Activated CD4-positive, alpha-beta T cell treated with anti-CD3 and anti-CD28 coated beads, Interleukin-2, amount 10 ng/mL, durations not matched to agents 24 days and 14 days (primary cell): ENCODE results near the gene NEO1. TPM values are rescaled to one million over a fixed set of nuclear protein-coding genes. Genes with fewer than 3 reads are reported as not detected.

Source experiments
- DNase-seq: peaks from one replicate; pipeline ENCODE4 v3.0.0; 2022
- H3K27ac Mint-ChIP-seq: one replicate; pipeline ENCODE4 v1.8.0; 2022; ENCODE audit warnings: mild to moderate bottlenecking, mixed read lengths
- H3K27me3 Mint-ChIP-seq: one replicate; pipeline ENCODE4 v1.8.0; 2022; ENCODE audit warnings: mixed read lengths
- H3K36me3 Mint-ChIP-seq: one replicate; pipeline ENCODE4 v1.8.0; 2022; ENCODE audit warnings: low read depth, mild to moderate bottlenecking, mixed read lengths
- H3K4me1 Mint-ChIP-seq: one replicate; pipeline ENCODE4 v1.8.0; 2021; ENCODE audit warnings: mixed read lengths
- H3K4me3 Mint-ChIP-seq: one replicate; pipeline ENCODE4 v1.8.0; 2022; ENCODE audit warnings: mild to moderate bottlenecking, moderate library complexity, mixed read lengths
- H3K9me3 Mint-ChIP-seq: one replicate; pipeline ENCODE4 v1.8.0; 2021; ENCODE audit warnings: mixed read lengths
- intact Hi-C: fragments of 100-400 bp; cut with micrococcal nuclease; formaldehyde crosslinking; loops from one replicate; pipeline ENCODE4 v1.15.1; 2023
- total RNA-seq: library from RNA; stranded (reverse); gene quantifications from 2 replicates; pipeline ENCODE4 v1.2.3, GENCODE V29; 2022

Gene NEO1
- total RNA-seq, 1 donor from 2014 or later = 5.8 TPM

DNA sequence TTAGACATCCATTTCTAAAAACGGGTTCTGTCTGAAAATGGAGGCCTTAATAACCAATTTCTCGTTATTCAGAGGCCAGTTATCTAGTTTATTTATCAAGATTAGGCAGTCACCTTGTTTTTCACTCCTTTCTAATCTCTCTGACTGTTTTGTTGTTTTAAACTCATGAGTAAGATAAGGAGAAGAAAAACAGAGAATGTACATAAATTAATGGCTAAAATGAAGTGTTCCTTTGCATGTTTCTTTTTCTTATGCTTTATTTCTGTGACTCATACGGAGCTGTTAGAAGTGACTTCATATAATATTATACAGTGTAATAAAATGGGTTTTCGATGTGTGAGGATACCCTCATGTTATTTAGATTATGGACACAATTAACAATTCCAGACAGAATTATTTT is 22.0 kb downstream of the NEO1 start:
- Mint-ChIP-seq H3K9me3 (no peaks in the 10 kb centered on the region), H3K27ac (no peak overlapping the region), H3K4me1 (no peaks in the 10 kb centered on the region), H3K36me3 (no peaks in the 10 kb centered on the region), H3K4me3 (no peak overlapping the region), H3K27me3 (peaks cover 2% of the 10 kb centered on the region)
- intact Hi-C loops = no loop called here
- DNase-seq = no peak

DNA sequence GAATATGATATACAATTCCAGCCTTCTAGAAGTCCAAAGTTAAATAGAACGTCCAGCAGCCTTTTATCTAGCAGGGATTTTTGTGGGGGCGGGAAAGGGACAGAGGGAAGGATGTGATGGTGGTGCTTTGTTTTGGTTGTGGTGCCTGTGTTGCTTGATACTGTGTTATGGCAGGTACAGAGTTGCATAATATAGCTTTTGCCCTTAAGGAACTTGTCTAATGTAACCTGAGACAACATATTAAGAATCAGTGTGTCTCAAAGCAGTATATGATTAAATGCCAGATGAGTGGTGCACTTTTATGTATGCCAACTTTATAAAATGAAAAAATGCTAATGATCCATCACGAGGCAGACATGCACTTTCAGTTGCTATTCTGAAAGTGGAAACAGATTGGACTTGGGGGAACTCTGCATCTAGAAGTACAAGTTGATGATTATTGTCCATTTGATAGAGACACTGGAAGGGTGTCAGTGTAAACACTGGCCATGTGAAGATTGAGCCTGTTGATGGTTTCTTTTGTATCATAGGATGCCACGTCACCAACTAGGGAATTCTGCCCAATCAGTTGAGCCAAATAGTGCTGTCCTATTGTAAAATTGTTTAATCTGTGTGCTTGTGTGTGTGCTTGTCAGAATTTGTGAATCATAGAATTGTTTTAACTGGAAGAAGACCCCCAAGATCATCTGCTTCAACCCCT is 23.0 kb downstream of the NEO1 start:
- no peaks in the 10 kb centered on the region for H3K36me3 Mint-ChIP-seq
- peaks cover 2% of the 10 kb centered on the region for H3K27me3 Mint-ChIP-seq
- H3K9me3 Mint-ChIP-seq = no peaks in the 10 kb centered on the region
- intact Hi-C loops = no loop called here
- H3K4me3 Mint-ChIP-seq = no peak overlapping the region
- no peak overlapping the region for H3K27ac Mint-ChIP-seq
- DNase-seq = no peak
- H3K4me1 Mint-ChIP-seq = no peaks in the 10 kb centered on the region

DNA sequence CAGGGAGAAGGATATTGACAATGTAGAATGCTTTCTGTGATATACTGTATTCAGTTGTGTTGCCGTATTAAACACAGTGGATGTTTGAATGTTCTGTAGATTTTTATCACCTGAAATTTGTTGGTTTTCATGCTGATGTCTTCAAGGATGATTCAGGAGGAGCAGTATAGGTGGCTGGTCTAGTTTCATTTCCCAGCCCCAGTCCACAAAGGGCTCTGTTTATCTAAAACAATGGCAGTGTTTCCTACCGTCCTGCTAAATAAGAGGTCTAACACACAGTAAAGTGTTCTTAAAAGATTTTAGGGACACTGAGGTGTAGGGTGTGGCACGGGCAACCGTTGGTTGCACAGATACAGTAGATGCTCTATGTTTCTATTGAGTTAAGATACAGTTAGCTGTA is 26.0 kb downstream of the NEO1 start:
- H3K27me3 Mint-ChIP-seq = peaks cover 4% of the 10 kb centered on the region
- intact Hi-C loops = no loop called here

DNA sequence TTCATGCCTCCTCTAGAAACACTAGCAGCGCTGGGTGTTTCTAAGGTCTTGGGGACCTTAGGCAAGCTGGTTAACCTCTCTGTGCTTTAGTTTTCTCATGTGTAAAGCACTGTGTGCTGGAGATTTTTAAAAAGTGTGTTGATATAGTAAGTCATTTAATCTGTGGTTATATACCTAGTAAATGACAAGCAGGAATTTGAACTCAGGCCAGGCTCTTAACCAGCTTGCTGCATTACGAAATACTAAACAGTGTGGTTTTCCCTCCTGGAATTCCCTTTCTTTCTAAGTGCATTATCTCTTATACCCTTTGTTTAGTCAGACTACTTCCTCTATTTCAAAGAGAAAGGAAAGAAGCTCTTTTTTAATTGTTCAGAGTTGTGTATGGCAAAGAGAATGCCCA is 26.5 kb downstream of the NEO1 start:
- Mint-ChIP-seq H3K27me3 (peaks cover 4% of the 10 kb centered on the region), H3K4me3 (no peak overlapping the region), H3K27ac (no peak overlapping the region), H3K9me3 (no peaks in the 10 kb centered on the region), H3K4me1 (no peaks in the 10 kb centered on the region), H3K36me3 (no peaks in the 10 kb centered on the region)
- no peak for DNase-seq
- intact Hi-C loops = no loop called here

More for the DNA sequence above, 26.0 kb downstream of the NEO1 start:
- no peak for DNase-seq
- no peak overlapping the region for H3K27ac Mint-ChIP-seq
- no peaks in the 10 kb centered on the region for H3K36me3 Mint-ChIP-seq
- H3K4me1 Mint-ChIP-seq = no peaks in the 10 kb centered on the region
- H3K4me3 Mint-ChIP-seq = no peak overlapping the region
- no peaks in the 10 kb centered on the region for H3K9me3 Mint-ChIP-seq

DNA sequence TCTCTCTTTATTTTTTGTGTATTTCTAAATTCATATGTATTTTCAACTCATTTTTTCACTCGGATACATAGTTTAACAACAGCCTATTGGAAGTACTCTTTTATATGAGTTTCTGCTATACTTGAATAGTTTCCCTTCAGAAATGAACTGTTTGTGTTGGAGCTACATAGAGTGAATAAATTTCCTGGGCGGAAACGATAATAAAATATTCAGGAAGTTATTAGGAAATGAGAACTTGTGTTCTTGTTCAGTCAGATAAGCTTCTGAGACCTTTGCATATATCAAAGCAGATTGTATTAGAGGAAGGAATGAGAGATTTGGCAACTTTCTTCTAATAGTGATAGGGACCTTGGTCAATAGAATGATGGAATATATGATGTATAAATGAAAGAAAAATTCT is 27.3 kb downstream of the NEO1 start:
- Mint-ChIP-seq H3K36me3 (no peaks in the 10 kb centered on the region), H3K4me3 (no peak overlapping the region), H3K9me3 (no peaks in the 10 kb centered on the region), H3K27me3 (peaks cover 4% of the 10 kb centered on the region), H3K27ac (no peak overlapping the region), H3K4me1 (no peaks in the 10 kb centered on the region)
- DNase-seq = no peak
- intact Hi-C loops = no loop called here

DNA sequence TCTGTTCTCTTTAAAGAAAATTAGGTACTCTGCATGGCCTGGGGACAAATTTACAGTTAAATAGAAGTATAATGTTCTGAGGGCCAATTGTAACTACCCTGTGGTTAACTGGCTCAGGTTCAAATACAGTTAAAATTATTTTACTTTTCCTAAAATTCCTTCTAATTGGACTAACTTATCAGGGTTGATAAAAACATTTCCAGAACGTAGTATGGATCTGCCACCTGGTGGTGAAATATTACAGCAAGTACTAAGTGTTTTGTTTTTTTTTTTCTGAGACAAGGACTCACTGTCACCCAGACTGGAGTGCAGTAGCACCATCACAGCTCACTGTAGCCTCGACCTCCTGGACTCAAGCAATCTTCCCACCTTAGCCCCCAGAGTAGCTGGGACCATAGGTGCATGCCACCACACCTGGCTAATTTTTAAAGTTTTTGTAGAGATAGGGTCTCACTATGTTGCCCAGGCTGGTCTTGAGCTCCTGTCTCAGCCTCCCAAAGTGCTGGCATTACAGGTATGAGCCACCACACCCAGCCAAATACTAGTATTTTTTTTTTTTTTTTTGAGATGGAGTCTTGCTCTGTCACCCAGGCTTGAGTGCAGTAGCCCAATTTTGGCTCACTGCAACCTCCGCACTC is 29.2 kb downstream of the NEO1 start:
- peak; percentile 69 for DNase-seq
- Mint-ChIP-seq H3K4me3 (no peak overlapping the region), H3K27me3 (peaks cover 4% of the 10 kb centered on the region), H3K9me3 (no peaks in the 10 kb centered on the region), H3K27ac (no peak overlapping the region), H3K36me3 (no peaks in the 10 kb centered on the region), H3K4me1 (no peaks in the 10 kb centered on the region)
- intact Hi-C loops = loop anchor here (1.0 kb wide), 2 partner anchors 297 to 359 kb away; no protein-coding TSS in a partner anchor

DNA sequence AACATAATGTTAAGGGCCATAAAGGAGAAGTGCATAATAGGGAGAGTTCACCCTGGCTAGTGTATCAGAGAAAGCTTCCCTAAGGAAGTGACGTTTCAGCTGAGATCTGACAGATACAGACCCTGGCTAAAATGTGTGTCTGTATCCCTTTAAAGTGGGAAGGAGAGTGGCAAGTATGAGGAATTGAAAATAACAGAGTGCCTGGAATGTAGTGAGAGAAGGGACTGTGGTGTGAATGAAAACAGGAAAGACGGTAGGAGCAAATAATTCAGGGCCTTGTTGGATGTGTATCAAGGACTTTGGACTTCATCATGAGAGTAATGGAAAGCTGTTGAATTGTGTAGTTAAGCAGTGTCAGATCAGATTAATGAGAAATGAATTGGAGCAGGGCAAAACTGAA is 30.5 kb downstream of the NEO1 start:
- Mint-ChIP-seq H3K9me3 (no peaks in the 10 kb centered on the region), H3K27ac (no peak overlapping the region), H3K4me1 (peaks cover 2% of the 10 kb centered on the region), H3K4me3 (no peak overlapping the region), H3K27me3 (peaks cover 9% of the 10 kb centered on the region), H3K36me3 (no peaks in the 10 kb centered on the region)
- intact Hi-C loops = no loop called here
- no peak for DNase-seq

DNA sequence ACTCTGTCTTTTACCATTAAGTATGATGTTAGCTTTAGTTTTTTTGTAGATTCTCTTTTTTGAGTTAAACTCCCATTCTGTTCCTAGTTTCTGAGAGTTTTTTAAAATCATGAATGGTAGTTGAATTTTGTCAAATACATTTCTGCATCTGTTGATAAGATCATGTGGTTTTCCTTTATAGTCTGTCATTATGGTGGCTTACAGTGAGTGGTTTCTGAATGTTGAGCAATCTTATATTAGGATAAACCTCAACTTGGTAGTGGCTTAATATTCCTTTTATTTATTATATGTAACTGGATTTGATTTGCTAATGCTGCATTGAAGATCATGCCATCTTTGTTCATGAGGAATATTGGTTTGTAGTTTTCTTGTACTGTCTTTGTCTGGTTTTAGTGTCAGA is 34.8 kb downstream of the NEO1 start:
- no peaks in the 10 kb centered on the region for H3K36me3 Mint-ChIP-seq
- no peaks in the 10 kb centered on the region for H3K9me3 Mint-ChIP-seq
- H3K27me3 Mint-ChIP-seq = peaks cover 18% of the 10 kb centered on the region
- peaks cover 2% of the 10 kb centered on the region for H3K4me1 Mint-ChIP-seq
- intact Hi-C loops = no loop called here
- no peak overlapping the region for H3K27ac Mint-ChIP-seq
- no peak overlapping the region for H3K4me3 Mint-ChIP-seq
- DNase-seq = no peak

DNA sequence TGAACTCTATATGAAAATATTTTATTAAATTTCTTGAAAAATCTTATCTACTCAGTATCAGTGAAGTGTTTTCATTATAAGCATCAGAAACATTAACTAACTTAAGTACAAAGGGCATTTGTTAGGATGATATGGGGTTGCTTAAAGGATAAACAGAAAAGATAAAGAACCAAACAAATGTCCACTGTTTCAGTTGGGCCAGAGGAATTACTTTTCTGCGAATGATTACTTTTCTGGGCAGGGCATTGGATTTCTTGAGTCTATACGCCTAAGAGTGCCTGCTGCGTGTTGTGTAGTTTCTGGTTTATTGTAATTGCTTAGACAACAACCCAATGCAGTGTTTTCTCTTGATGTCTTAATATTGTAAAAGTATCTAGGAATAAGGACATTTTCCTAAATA is 52.8 kb downstream of the NEO1 start:
- Mint-ChIP-seq H3K36me3 (no peaks in the 10 kb centered on the region), H3K9me3 (no peaks in the 10 kb centered on the region)
- intact Hi-C loops = no loop called here

DNA sequence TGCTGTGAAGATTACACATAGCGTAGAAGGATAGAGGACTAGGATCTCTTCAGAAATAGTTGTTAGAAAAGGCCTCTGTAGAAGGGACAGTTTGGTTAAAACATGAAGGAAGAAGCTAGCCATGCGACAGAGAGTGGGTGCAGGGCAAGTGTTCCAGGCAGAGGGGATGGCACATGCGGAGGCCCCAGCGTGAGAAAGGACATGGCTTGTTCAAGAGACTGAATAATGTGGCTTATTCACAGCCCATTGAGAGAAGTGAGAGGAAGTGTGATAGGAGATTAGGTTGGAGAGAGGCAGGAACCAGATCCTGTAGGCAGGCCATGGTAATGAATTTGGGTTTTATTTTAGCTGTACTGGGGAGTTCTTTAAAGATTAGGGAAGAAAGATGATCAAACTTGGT is 56.4 kb downstream of the NEO1 start:
- Mint-ChIP-seq H3K36me3 (no peaks in the 10 kb centered on the region), H3K4me3 (no peak overlapping the region), H3K9me3 (no peaks in the 10 kb centered on the region), H3K27ac (no peak overlapping the region), H3K27me3 (peaks cover 14% of the 10 kb centered on the region), H3K4me1 (no peaks in the 10 kb centered on the region)
- no peak for DNase-seq
- intact Hi-C loops = no loop called here

More for the DNA sequence above, 52.8 kb downstream of the NEO1 start:
- no peak overlapping the region for H3K27ac Mint-ChIP-seq
- no peak for DNase-seq
- peaks cover 9% of the 10 kb centered on the region for H3K27me3 Mint-ChIP-seq
- no peaks in the 10 kb centered on the region for H3K4me1 Mint-ChIP-seq
- no peak overlapping the region for H3K4me3 Mint-ChIP-seq

DNA sequence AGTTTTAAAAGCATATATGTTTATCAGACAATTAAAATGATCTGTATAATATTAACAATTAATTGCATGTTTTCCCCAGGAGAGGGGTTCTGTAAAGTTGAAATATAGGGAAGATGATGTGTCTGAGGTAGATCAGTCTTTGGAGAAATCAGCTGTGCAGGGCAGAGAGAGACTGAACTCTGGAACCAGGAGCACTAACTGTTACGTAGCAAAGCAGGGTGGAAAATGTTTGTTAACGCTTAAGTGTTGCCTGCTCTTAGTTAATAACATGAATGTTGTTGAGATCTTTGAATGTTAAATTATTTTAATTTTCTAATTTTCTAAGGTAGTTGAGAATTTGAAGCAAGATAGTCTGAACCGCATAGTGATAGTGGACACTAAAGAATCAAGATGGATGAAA is 57.5 kb downstream of the NEO1 start:
- Mint-ChIP-seq H3K9me3 (no peaks in the 10 kb centered on the region), H3K4me1 (no peaks in the 10 kb centered on the region), H3K27me3 (peaks cover 13% of the 10 kb centered on the region), H3K36me3 (no peaks in the 10 kb centered on the region), H3K27ac (no peak overlapping the region), H3K4me3 (no peak overlapping the region)
- intact Hi-C loops = no loop called here
- DNase-seq = no peak

DNA sequence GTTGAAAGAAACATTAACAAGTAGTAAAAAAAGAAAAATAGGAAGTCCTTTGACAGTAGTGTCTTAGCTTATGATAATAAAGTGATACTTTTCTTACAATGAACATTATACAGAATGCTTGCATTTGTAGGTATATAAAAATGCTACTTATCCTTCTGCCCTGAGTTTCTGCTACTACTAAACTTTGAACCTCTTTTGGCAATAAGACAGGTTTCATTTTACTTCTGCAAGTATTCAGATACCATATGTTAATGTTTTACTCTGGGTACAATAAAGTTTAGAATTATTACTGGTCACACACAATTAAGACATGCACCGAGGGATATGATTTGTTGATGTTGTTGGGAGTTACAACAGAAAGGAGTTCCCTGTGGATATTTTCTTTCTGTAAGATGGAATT is 57.9 kb downstream of the NEO1 start:
- Mint-ChIP-seq H3K4me3 (no peak overlapping the region), H3K4me1 (no peaks in the 10 kb centered on the region), H3K27me3 (peaks cover 13% of the 10 kb centered on the region), H3K27ac (no peak overlapping the region), H3K36me3 (no peaks in the 10 kb centered on the region), H3K9me3 (no peaks in the 10 kb centered on the region)
- intact Hi-C loops = no loop called here
- no peak for DNase-seq

DNA sequence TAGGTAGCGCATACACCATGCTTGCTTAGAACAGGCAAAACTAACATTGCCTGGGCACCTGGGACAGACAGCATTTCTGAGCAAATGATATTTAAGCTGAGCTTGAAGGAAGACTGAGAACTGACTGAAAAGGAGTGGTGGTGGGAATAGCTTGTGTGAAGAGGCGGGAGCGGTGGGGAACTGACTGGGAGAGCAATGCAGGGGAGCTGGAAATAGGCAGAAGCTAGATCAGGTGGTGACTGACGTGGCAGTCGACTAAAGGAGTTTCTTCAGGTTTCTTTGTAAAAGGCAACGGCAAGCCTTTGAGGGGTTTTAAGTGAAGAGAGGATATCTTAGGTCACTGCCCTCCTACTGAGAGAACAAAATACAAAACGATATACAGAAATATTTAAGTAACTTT is 61.8 kb downstream of the NEO1 start:
- Mint-ChIP-seq H3K4me1 (no peaks in the 10 kb centered on the region), H3K36me3 (no peaks in the 10 kb centered on the region), H3K9me3 (no peaks in the 10 kb centered on the region), H3K27me3 (peaks cover 12% of the 10 kb centered on the region), H3K4me3 (no peak overlapping the region), H3K27ac (no peak overlapping the region)
- DNase-seq = no peak
- intact Hi-C loops = no loop called here

DNA sequence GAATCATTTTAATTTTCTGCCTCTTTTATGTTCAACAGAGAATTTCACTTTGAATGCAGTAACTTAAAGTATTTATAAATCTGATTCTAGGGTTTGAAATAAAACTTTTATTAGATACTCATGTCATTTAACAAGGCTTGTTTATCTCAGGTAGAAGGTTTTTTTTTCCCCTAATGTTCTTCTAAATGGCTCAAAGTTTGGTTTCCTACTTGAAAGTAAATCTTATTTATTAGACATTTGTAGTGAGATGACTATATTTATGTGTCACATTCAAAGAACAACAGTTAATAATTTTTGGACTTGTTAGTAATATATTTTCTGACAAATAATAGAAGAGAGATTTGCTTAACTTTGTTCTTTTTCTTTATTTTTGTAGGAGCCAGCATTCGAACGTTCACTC is 63.9 kb downstream of the NEO1 start:
- H3K27ac Mint-ChIP-seq = no peak overlapping the region
- no peaks in the 10 kb centered on the region for H3K4me1 Mint-ChIP-seq
- H3K27me3 Mint-ChIP-seq = peaks cover 6% of the 10 kb centered on the region
- H3K9me3 Mint-ChIP-seq = no peaks in the 10 kb centered on the region
- no peak overlapping the region for H3K4me3 Mint-ChIP-seq
- intact Hi-C loops = no loop called here
- H3K36me3 Mint-ChIP-seq = no peaks in the 10 kb centered on the region
- no peak for DNase-seq

DNA sequence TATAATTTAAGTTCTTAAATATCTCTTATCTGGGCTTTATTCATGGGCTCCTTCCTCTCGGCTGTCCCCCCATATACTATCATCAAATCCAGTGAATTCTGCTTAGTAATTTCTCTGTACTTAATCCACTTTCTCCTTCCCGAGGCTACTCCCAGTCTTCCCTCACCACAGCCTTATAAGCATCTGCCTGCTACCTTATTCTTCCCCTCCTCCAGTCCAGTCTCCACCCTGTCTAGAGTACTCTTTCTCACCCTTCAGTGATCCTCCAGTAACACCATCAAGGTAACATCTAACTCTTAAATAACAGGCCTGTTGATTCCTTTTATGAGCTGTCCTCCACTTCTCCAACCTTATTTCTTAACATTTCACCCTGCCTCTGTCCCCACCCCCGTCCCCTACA is 65.8 kb downstream of the NEO1 start:
- H3K27me3 Mint-ChIP-seq = peaks cover 6% of the 10 kb centered on the region
- H3K9me3 Mint-ChIP-seq = no peaks in the 10 kb centered on the region
- no peaks in the 10 kb centered on the region for H3K36me3 Mint-ChIP-seq
- no peak for DNase-seq
- no peak overlapping the region for H3K27ac Mint-ChIP-seq
- no peak overlapping the region for H3K4me3 Mint-ChIP-seq
- H3K4me1 Mint-ChIP-seq = no peaks in the 10 kb centered on the region
- intact Hi-C loops = no loop called here
